ENCODE results near the gene SYTL3. TPM values are rescaled to one million over a fixed set of nuclear protein-coding genes. Genes with fewer than 3 reads are reported as not detected.

SYTL3 gene
- total RNA-seq, 2 experiments from 2014 or later: 97.8 to 101 TPM

DNA sequence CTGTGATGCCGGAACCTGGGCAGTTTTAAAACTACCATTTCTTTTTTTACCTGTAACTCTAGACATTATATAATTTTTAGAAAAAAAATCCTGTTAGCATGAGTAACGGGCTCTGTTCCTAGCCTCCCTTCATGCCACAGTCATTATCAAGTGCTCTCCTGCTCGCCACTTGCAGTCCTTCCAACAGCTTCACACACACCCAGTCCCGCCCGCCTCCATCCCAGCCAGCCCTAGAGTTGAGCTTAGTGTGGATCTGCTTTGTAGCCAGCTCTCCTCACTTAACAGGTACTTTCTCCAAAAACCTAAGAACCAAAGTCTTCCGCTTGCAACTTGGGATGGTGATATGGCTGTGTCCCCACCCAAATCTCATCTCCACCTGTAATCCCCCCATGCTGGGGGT is 117.9 kb downstream of the SYTL3 start:
- no peak overlapping the region for H3K4me3 Mint-ChIP-seq
- peaks cover 50% of the 10 kb centered on the region for H3K36me3 Mint-ChIP-seq
- H3K9me3 Mint-ChIP-seq: no peaks in the 10 kb centered on the region
- no peaks in the 10 kb centered on the region for H3K27me3 Mint-ChIP-seq
- no peak for DNase-seq
- H3K27ac Mint-ChIP-seq: peak overlapping the region; percentile 36
- H3K4me1 Mint-ChIP-seq: peaks cover 33% of the 10 kb centered on the region

DNA sequence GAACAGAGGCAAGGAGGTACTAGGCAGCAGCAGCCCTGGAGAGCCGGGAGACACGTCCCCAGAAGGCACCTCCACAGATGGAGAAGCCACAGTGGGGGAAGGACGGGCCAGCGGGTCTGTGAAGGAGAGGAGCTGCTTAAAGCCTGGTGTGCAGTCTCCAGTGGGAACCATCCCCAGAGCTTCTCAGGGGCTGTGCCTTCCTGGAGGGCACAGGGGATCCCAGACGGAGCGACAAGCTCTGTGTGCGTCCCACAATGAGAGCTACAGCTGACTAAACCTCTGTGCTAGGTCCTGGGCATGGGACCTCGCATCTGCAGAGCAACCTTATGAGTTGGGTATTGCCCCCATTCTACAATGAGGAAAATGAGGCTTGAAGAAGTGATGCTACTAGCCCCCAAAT is 118.6 kb downstream of the SYTL3 start:
- Mint-ChIP-seq H3K27ac (peak overlapping the region; percentile 36), H3K9me3 (no peaks in the 10 kb centered on the region), H3K27me3 (no peaks in the 10 kb centered on the region), H3K36me3 (peaks cover 52% of the 10 kb centered on the region), H3K4me3 (no peak overlapping the region), H3K4me1 (peaks cover 40% of the 10 kb centered on the region)
- DNase-seq: no peak

DNA sequence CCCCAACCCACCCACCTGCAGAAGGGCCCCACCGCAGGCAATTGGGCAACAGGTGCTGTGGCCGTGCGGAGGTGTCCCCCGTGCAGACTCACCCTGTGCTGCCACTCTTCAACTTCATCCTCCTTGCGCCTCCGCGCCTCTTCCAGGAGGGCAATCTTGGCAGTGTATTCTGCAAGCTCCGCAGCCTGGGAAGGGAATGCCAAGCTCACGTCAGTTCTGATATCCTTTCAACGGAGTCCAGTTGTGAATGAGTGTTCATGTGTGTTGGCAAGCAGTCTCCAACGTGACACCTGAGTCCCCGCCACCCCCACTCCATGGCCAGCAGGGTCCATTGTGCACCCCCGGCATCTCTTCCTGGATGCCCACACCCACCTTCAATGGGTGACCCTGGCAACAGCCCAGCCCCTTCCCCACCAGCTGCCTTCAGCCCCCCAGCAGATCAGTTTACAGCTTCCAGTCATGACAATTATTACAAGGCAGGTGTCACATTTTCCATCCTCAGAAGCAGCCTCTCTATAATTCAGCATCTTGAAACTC is 119.4 kb downstream of the SYTL3 start:
- Mint-ChIP-seq H3K36me3 (peaks cover 48% of the 10 kb centered on the region), H3K4me1 (peaks cover 48% of the 10 kb centered on the region), H3K27me3 (no peaks in the 10 kb centered on the region), H3K9me3 (no peaks in the 10 kb centered on the region), H3K4me3 (peak overlapping the region; percentile 46), H3K27ac (peak overlapping the region; percentile 84)
- DNase-seq: no peak

DNA sequence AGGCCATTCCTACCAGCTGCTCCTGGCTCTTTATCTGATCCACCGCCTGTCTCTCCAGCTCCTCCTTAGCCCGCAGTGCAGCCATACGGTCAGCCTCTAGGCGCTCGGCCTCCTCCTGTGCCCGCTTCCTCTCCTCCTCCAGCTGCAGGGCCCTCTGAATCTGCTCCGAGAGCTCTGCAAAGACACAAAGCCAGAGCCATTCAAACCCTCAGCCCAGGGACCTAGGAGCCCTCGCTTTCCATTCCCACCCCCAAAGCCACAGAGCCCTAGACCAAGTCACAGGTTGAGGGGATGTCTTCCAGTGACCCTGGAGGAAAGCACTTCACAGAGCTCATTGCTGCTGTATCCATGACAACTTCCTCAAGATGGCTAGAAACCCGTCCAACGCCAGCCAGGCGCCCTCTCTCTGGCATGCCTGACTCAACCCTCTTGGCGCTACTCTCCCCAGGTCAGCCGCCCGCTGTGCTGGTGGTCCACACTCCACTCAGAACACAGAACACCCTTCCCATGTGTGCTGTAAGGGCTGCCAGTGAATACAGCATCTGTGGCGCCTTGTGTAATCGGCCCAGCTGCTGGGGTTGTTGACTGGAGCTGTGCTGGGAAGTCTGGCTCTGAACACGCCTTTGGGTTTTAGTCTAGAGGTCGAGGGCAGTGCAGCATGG is 120.0 kb downstream of the SYTL3 start:
- Mint-ChIP-seq H3K36me3 (peaks cover 46% of the 10 kb centered on the region), H3K27ac (peak overlapping the region; percentile 84), H3K4me3 (no peak overlapping the region), H3K9me3 (no peaks in the 10 kb centered on the region), H3K4me1 (peaks cover 51% of the 10 kb centered on the region), H3K27me3 (no peaks in the 10 kb centered on the region)
- no peak for DNase-seq

DNA sequence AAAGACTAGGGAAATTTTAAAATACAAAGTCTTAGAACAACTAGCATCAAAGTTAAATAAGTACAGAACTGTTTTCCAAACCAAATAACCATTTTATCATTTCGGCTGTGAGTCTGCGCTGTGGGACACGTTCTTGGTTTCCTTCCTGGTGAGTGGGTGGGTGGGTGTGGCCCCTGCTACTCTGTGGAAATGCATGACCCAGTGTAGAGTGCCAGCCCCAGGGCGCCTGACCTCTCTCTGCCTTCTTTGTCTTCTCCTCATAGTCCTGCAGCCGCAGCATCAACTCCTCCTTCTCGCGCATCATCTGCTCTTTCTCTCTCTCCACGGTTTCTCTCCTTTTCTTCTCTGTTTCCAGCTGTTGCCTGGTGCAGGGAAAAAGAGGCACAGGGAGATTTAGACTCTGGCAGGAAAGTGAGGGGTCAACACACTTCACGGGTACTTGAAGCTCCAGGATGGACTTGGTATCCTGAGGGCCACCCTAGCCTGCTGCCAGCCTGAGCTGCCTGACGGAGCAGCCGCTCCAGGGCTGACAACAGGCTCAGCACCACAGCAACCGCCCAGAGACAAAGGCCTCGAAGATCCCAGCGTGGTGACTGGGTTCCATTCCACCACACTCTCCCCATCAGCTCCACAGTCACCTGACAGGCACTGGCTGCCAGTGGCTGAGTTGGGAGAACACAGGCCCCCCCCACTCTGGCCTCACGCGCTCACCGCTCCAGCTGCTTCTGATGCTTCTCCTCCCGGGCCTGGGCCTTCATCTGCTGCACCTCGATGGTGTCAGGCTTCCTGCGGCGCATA is 120.9 kb downstream of the SYTL3 start:
- no peak for DNase-seq
- Mint-ChIP-seq H3K27ac (peak overlapping the region; percentile 84), H3K4me3 (no peak overlapping the region), H3K9me3 (no peaks in the 10 kb centered on the region), H3K4me1 (peaks cover 51% of the 10 kb centered on the region), H3K36me3 (peaks cover 47% of the 10 kb centered on the region), H3K27me3 (no peaks in the 10 kb centered on the region)

DNA sequence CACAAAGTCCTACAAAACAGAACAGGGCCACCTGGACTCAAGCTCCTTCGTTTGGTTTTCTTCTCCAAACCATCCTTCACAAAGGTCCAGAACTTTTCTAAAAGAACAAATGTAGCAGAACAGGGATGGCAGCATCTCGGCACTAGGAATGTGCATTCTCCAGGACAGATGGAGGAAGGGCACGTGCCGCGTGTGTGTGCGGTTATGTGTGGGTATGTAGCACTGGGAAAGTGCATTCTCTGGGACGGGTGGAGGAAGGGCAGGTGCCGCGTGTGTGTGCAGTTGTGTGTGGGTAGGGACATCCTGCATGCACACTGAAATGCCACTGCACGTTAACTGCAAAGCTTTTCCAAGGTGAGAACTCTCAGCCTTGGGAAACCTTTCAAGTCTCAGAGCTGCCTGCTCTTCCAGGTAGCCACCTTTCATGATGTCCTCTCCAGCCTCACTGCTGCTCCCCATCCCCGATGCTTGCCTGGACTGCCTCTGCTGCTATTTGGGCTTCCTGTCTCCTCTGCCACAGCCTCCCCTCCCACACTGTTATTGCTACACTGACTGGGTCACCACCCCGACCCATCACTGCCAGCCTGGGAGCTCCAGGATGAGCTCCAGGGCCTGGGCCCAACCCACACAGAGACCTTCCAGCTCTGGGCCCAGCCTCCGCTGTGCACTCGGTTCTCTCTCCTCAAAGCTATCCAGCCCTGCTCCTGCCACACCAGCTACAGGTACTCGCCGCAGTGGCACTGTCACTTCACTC is 121.7 kb downstream of the SYTL3 start:
- H3K9me3 Mint-ChIP-seq: no peaks in the 10 kb centered on the region
- H3K4me1 Mint-ChIP-seq: peaks cover 51% of the 10 kb centered on the region
- H3K36me3 Mint-ChIP-seq: peaks cover 44% of the 10 kb centered on the region
- peak overlapping the region; percentile 26 for H3K4me3 Mint-ChIP-seq
- no peak for DNase-seq
- H3K27ac Mint-ChIP-seq: peak overlapping the region; percentile 84
- no peaks in the 10 kb centered on the region for H3K27me3 Mint-ChIP-seq

DNA sequence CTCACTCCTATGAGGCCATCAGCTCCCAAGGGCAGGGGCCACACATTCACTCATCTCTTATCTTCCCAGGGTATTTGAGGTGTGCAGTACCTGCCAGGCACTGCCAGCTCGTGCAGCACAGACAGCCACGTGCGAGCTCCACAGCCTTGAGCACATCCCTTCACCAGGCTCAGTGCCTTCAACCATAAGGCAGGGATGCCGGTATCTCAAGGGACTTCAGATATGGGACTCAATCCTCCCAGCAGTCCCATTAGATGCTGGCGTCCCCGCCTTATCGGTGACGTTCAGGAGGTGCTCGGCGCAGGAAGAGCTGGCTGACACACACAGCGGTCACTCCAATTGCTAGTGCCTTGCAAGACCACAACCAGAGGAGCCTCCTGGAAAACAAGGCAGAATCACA is 122.3 kb downstream of the SYTL3 start:
- no peaks in the 10 kb centered on the region for H3K9me3 Mint-ChIP-seq
- peaks cover 56% of the 10 kb centered on the region for H3K4me1 Mint-ChIP-seq
- peak overlapping the region; percentile 84 for H3K27ac Mint-ChIP-seq
- peaks cover 48% of the 10 kb centered on the region for H3K36me3 Mint-ChIP-seq
- H3K27me3 Mint-ChIP-seq: no peaks in the 10 kb centered on the region
- DNase-seq: no peak
- peak overlapping the region; percentile 26 for H3K4me3 Mint-ChIP-seq

GRCh38 chr6:158772851-158773371 is 123.1 kb downstream of the SYTL3 start:
- no peaks in the 10 kb centered on the region for H3K27me3 Mint-ChIP-seq
- peaks cover 60% of the 10 kb centered on the region for H3K4me1 Mint-ChIP-seq
- H3K4me3 Mint-ChIP-seq: no peak overlapping the region
- H3K9me3 Mint-ChIP-seq: no peaks in the 10 kb centered on the region
- peak overlapping the region; percentile 84 for H3K27ac Mint-ChIP-seq
- no peak for DNase-seq
- peaks cover 48% of the 10 kb centered on the region for H3K36me3 Mint-ChIP-seq

- Mint-ChIP-seq H3K27me3 (no peaks in the 10 kb centered on the region), H3K9me3 (no peaks in the 10 kb centered on the region), H3K4me1 (peaks cover 65% of the 10 kb centered on the region), H3K36me3 (peaks cover 51% of the 10 kb centered on the region), H3K4me3 (no peak overlapping the region), H3K27ac (no peak overlapping the region)
- DNase-seq: no peak
Observed at GRCh38 chr6:158773581-158774449, 124.0 kb downstream of the SYTL3 start.

DNA sequence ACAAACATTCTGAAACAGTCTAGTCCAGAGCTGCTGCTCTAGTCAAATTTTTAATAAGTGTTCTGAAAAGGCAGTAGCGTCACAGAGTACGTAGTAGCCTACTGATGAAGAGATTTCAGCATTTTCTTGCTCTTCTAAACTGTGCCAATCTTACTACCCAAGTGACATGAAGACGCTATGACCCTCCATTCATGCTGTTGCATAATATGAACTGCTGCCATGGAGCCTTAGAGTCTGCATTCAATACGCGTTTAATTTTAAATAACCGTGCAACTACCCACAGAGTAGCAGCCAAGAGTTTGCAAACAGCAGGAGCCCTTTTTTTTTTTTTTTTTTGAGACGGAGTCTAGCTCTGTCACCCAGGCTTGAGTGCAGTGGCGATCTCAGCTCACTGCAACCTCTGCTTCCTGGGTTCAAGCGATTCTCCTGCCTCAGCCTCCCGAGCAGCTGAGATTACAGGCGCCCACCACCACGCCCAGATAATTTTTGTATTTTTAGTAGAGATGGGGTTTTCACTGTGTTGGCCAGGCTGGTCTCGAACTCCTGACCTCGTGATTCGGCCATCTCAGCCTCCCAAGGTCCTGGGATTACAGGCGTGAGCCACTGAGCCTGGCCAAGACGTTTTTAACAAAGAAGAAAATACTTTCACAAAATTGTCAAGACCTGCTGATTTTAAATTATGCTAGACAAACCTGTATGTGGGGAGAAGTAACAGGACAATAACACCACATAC is 125.0 kb downstream of the SYTL3 start:
- peaks cover 49% of the 10 kb centered on the region for H3K36me3 Mint-ChIP-seq
- peaks cover 62% of the 10 kb centered on the region for H3K4me1 Mint-ChIP-seq
- H3K9me3 Mint-ChIP-seq: no peaks in the 10 kb centered on the region
- H3K27me3 Mint-ChIP-seq: no peaks in the 10 kb centered on the region
- DNase-seq: no peak
- H3K4me3 Mint-ChIP-seq: no peak overlapping the region
- peak overlapping the region; percentile 20 for H3K27ac Mint-ChIP-seq

GRCh38 chr6:158775832-158776231 is 126.0 kb downstream of the SYTL3 start:
- Mint-ChIP-seq H3K27ac (peak overlapping the region; percentile 3), H3K4me3 (no peak overlapping the region), H3K36me3 (peaks cover 46% of the 10 kb centered on the region), H3K27me3 (no peaks in the 10 kb centered on the region), H3K4me1 (peaks cover 56% of the 10 kb centered on the region), H3K9me3 (no peaks in the 10 kb centered on the region)
- no peak for DNase-seq

- no peaks in the 10 kb centered on the region for H3K9me3 Mint-ChIP-seq
- no peak for DNase-seq
- H3K27me3 Mint-ChIP-seq: no peaks in the 10 kb centered on the region
- no peak overlapping the region for H3K4me3 Mint-ChIP-seq
- H3K27ac Mint-ChIP-seq: peak overlapping the region; percentile 0
- peaks cover 51% of the 10 kb centered on the region for H3K4me1 Mint-ChIP-seq
- peaks cover 46% of the 10 kb centered on the region for H3K36me3 Mint-ChIP-seq
Observed at GRCh38 chr6:158776737-158777136, 126.9 kb downstream of the SYTL3 start.

DNA sequence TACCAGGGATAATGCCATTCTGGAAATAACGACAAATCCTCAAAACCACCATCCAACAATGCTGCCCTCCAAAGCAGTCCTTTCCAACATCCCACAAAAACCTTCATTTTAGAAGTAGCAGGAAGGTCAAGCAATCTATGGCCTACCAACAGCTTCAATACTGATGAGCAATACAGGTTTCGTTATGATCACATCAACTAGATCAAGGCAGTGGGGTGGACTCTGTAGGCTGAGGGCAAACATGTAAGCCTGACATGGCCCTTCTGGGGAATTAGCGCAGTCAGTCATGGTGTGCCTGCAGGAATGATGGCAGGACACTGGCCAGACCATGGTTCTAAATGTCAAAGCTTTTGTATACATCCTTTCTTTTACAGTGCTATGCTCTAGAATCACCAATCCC is 127.7 kb downstream of the SYTL3 start:
- Mint-ChIP-seq H3K4me1 (peaks cover 44% of the 10 kb centered on the region), H3K27ac (peak overlapping the region; percentile 52), H3K27me3 (no peaks in the 10 kb centered on the region), H3K9me3 (no peaks in the 10 kb centered on the region), H3K36me3 (peaks cover 48% of the 10 kb centered on the region), H3K4me3 (no peak overlapping the region)
- no peak for DNase-seq
